ENCODE data around the gene SMTN. TPM values are rescaled to one million over a fixed set of nuclear protein-coding genes. Genes with fewer than 3 reads are reported as not detected.
"Not testable (repeated sequence)": the region's sequence is repeated elsewhere in the genome, so short reads cannot be mapped to it uniquely, and the experiment has no call there.

Gene SMTN
- total and polyA plus RNA-seq, 2 donors: 4.5 to 26.3 TPM

GRCh38 chr22:31106731-31107177 is 25.6 kb downstream of the SMTN start:
- WGBS: 88% methylated on average over 14 of the region's 14 CpGs
- peak overlapping the region; percentile 28 to 49 for H3K4me3 ChIP-seq (ENCODE audit: low read length in 2 of 2)
- no peaks in the 10 kb centered on the region for H3K36me3 ChIP-seq (ENCODE audit: control insufficient read depth in 2 of 2, insufficient read depth in 2 of 2, low read length in 1 of 2)
- H3K27ac ChIP-seq (ENCODE audit: low read depth in 1 of 2, low read length in 1 of 2): peak overlapping the region in 1 of 2 donors; percentile 86
- H3K4me1 ChIP-seq (ENCODE audit: control insufficient read depth in 2 of 2, insufficient read depth in 2 of 2, low read length in 2 of 2): peaks cover 5 to 18% of the 10 kb centered on the region in 2 donors
- peaks cover 5 to 40% of the 10 kb centered on the region in 2 donors for H3K27me3 ChIP-seq (ENCODE audit: control insufficient read depth in 2 of 2, insufficient read depth in 1 of 2, low read length in 1 of 2)
- no peak for DNase-seq (ENCODE audit: low read depth in 6 of 9, low spot score in 9 of 9)
- H3K9me3 ChIP-seq (ENCODE audit: control insufficient read depth in 2 of 2, insufficient read depth in 1 of 2, low read length in 1 of 2): no peaks in the 10 kb centered on the region

GRCh38 chr22:31107178-31107893 is 26.2 kb downstream of the SMTN start, which contains the start of gene SELENOM:
TSS of gene SELENOM (minus strand) at chr22:31107568. CDS start at chr22:31107505, 63 bp downstream.
- H3K4me1 ChIP-seq (ENCODE audit: control insufficient read depth in 2 of 2, insufficient read depth in 2 of 2, low read length in 2 of 2): peaks cover 5 to 18% of the 10 kb centered on the region in 2 donors

DNA sequence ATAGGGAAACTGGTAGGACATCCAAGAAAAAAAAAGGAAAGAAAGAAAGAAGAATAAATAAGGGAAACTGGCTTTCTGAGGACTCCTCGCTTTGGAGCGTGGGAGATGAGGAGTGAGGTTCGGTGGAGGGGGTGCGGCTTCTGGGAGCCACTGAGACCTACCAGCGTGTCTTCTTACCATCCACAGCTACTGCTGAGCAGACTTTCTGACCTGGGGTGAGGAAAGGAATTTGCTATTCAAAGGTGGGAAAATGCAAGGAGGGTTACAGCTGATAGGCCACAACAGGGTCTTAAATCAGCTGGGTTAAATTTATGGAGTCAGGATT is 26.7 kb downstream of the SMTN start:
- Histone ChIP-seq H3K4me1 (ENCODE audit: control insufficient read depth in 2 of 2, insufficient read depth in 2 of 2, low read length in 2 of 2) (peaks cover 5 to 18% of the 10 kb centered on the region in 2 donors), H3K9me3 (ENCODE audit: control insufficient read depth in 2 of 2, insufficient read depth in 1 of 2, low read length in 1 of 2) (no peaks in the 10 kb centered on the region), H3K27ac (ENCODE audit: low read depth in 1 of 2, low read length in 1 of 2) (no peak overlapping the region), H3K36me3 (ENCODE audit: control insufficient read depth in 2 of 2, insufficient read depth in 2 of 2, low read length in 1 of 2) (no peaks in the 10 kb centered on the region), H3K27me3 (ENCODE audit: control insufficient read depth in 2 of 2, insufficient read depth in 1 of 2, low read length in 1 of 2) (peaks cover 5 to 40% of the 10 kb centered on the region in 2 donors), H3K4me3 (ENCODE audit: low read length in 2 of 2) (peak overlapping the region; percentile 46 to 49)
- no peak for DNase-seq (ENCODE audit: low read depth in 6 of 9, low spot score in 9 of 9)
- WGBS: 4% methylated on average over 5 of the region's 5 CpGs

More at GRCh38 chr22:31107178-31107893, 26.2 kb downstream of the SMTN start, which contains the start of gene SELENOM:
- WGBS: 8% methylated on average over 67 of the region's 67 CpGs
- Histone ChIP-seq H3K27me3 (ENCODE audit: control insufficient read depth in 2 of 2, insufficient read depth in 1 of 2, low read length in 1 of 2) (peaks cover 5 to 40% of the 10 kb centered on the region in 2 donors), H3K4me3 (ENCODE audit: low read length in 2 of 2) (peak within 1 kb of the TSS; percentile 46 to 49), H3K27ac (ENCODE audit: low read depth in 1 of 2, low read length in 1 of 2) (peak within 1 kb of the TSS in 1 of 2 donors; percentile 86), H3K36me3 (ENCODE audit: control insufficient read depth in 2 of 2, insufficient read depth in 2 of 2, low read length in 1 of 2) (no peaks in the 10 kb centered on the region), H3K9me3 (ENCODE audit: control insufficient read depth in 2 of 2, insufficient read depth in 1 of 2, low read length in 1 of 2) (no peaks in the 10 kb centered on the region)
- peak; percentile 34 to 89 (median 79) for DNase-seq (ENCODE audit: low read depth in 6 of 9, low spot score in 9 of 9)

GRCh38 chr22:31112547-31113091 is 31.5 kb downstream of the SMTN start:
- not testable (repeated sequence) for H3K4me3 ChIP-seq (ENCODE audit: low read length in 2 of 2); H3K27me3 ChIP-seq (ENCODE audit: control insufficient read depth in 2 of 2, insufficient read depth in 1 of 2, low read length in 1 of 2); H3K4me1 ChIP-seq (ENCODE audit: control insufficient read depth in 2 of 2, insufficient read depth in 2 of 2, low read length in 2 of 2); DNase-seq (ENCODE audit: low read depth in 6 of 9, low spot score in 9 of 9); H3K36me3 ChIP-seq (ENCODE audit: control insufficient read depth in 2 of 2, insufficient read depth in 2 of 2, low read length in 1 of 2); H3K27ac ChIP-seq (ENCODE audit: low read depth in 1 of 2, low read length in 1 of 2); H3K9me3 ChIP-seq (ENCODE audit: control insufficient read depth in 2 of 2, insufficient read depth in 1 of 2, low read length in 1 of 2)
- 98% methylated on average over 7 of the region's 7 CpGs for WGBS

DNA sequence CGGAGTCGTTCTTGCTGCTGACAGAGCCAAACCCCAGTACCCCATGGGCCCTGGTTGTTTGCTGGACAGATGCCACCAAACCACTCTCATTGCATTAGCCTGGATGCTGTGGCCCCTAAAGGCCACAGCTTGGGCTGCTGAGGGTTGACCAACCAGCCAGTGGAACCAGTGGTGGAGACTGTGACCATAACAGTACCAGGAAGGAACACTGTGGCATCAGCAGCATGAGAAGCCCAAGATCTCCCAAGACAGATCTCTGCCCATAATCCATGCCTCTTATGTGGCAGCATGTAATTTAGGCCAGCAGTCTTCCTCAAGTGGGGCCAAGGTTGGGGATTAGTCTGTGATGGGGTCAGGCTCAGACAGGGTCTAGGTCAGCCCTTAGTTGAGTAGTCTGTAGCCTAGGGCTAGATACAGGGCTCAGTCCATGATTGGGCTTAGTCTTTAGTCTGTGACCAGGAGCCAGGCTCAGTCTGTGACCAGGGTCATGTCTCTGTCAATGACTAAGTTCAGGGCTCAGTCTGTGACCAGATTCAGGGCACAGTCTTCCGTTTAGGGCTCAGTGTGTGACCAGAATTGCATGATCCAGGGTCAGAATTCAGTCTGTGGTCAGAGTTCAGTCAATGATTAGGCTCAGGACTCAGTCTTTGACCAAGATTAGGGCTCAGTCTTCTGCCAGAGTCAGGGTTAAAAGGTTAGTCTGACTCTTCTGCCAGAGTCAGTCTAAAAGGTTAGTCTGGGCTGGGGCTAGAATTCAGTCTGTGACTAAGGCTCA is 37.1 kb downstream of the SMTN start:
- no peaks in the 10 kb centered on the region for H3K9me3 ChIP-seq (ENCODE audit: control insufficient read depth in 2 of 2, insufficient read depth in 1 of 2, low read length in 1 of 2)
- no peak for DNase-seq (ENCODE audit: low read depth in 6 of 9, low spot score in 9 of 9)
- no peaks in the 10 kb centered on the region for H3K4me1 ChIP-seq (ENCODE audit: control insufficient read depth in 2 of 2, insufficient read depth in 2 of 2, low read length in 2 of 2)
- no peaks in the 10 kb centered on the region for H3K36me3 ChIP-seq (ENCODE audit: control insufficient read depth in 2 of 2, insufficient read depth in 2 of 2, low read length in 1 of 2)
- no peak overlapping the region for H3K27ac ChIP-seq (ENCODE audit: low read depth in 1 of 2, low read length in 1 of 2)
- H3K27me3 ChIP-seq (ENCODE audit: control insufficient read depth in 2 of 2, insufficient read depth in 1 of 2, low read length in 1 of 2): peaks cover 0 to 2% of the 10 kb centered on the region in 2 donors
- no peak overlapping the region for H3K4me3 ChIP-seq (ENCODE audit: low read length in 2 of 2)
- WGBS: 95% methylated on average over 3 of the region's 3 CpGs

DNA sequence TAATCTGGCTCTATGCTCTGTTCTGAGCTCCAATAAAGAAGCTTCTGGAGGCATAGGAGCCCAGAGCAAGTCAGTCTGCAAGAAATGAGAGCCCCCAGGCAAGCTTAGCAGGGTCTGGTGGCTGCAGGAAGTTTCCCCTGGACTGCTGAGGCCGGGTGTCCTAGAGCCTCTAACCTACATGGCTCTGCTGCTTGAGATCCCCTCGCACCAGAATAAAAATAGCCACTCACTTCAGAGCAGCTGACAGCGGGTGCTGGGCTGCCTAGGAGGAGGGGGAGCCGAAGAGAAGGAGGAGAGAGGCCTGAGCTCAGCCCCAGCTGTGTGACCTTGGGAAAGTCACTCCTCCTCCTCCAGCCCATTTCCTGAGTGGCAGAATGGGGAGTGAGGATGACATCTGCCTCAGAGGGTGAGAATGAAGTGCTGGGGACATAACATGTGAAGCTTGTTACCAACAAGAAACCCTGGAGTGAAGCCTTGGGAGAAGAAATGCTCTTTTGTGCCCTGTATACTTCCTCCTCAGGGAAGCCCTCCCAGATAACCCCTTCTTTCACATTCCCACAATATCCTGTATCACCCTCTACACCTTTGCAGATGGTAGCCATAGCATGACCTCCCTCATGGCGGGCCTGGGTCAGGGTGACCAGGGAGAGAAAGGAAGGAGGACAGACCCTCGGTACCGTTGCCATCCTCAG is 38.1 kb downstream of the SMTN start:
- H3K36me3 ChIP-seq (ENCODE audit: control insufficient read depth in 2 of 2, insufficient read depth in 2 of 2, low read length in 1 of 2): no peaks in the 10 kb centered on the region
- WGBS: 85% methylated on average over 7 of the region's 7 CpGs
- H3K9me3 ChIP-seq (ENCODE audit: control insufficient read depth in 2 of 2, insufficient read depth in 1 of 2, low read length in 1 of 2): no peaks in the 10 kb centered on the region
- DNase-seq (ENCODE audit: low read depth in 6 of 9, low spot score in 9 of 9): no peak
- no peak overlapping the region for H3K4me3 ChIP-seq (ENCODE audit: low read length in 2 of 2)
- no peaks in the 10 kb centered on the region for H3K4me1 ChIP-seq (ENCODE audit: control insufficient read depth in 2 of 2, insufficient read depth in 2 of 2, low read length in 2 of 2)
- H3K27me3 ChIP-seq (ENCODE audit: control insufficient read depth in 2 of 2, insufficient read depth in 1 of 2, low read length in 1 of 2): peaks cover 0 to 2% of the 10 kb centered on the region in 2 donors
- H3K27ac ChIP-seq (ENCODE audit: low read depth in 1 of 2, low read length in 1 of 2): no peak overlapping the region

DNA sequence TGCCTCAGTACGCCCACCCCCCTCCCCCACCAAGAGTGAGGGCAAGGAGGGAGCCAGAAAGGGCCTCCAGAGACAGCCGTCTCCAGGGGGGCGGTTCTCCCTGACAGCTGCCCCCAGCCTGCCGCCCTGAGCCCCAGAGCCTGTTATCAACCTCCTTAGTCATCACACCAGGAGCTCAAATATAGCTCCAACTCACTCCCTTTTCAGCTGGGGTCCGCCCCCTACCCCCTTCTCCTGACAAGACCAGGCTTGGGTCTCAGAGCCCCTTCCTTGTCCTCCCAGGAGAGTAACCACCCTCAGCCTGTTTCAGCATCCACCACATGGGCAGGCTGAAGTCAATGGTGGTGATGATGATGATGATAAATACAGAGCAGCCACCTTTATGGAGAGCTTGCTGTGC is 39.1 kb downstream of the SMTN start:
- no peaks in the 10 kb centered on the region for H3K4me1 ChIP-seq (ENCODE audit: control insufficient read depth in 2 of 2, insufficient read depth in 2 of 2, low read length in 2 of 2)

DNA sequence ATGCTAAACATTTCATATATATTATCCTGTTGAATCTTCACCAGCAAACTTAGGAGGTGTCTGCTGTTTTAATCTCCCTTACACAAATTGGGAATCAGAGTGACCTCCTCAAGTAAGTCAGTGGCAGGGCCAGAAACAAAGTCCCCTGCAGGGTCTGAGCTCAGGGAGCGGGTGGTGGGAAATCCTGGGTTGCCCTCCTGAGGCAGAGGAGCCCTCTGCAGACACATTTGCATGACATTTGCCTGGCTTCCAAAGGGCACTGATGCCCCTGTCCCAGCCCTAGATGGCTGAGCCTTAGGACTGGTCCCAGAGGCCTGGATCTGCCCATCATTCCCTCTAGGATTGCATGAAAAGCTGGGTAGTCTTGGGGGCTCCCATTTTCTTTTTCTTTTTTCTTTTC is 39.5 kb downstream of the SMTN start:
- Histone ChIP-seq H3K27ac (ENCODE audit: low read depth in 1 of 2, low read length in 1 of 2) (no peak overlapping the region), H3K4me3 (ENCODE audit: low read length in 2 of 2) (no peak overlapping the region), H3K27me3 (ENCODE audit: control insufficient read depth in 2 of 2, insufficient read depth in 1 of 2, low read length in 1 of 2) (peaks cover 0 to 2% of the 10 kb centered on the region in 2 donors), H3K36me3 (ENCODE audit: control insufficient read depth in 2 of 2, insufficient read depth in 2 of 2, low read length in 1 of 2) (no peaks in the 10 kb centered on the region), H3K9me3 (ENCODE audit: control insufficient read depth in 2 of 2, insufficient read depth in 1 of 2, low read length in 1 of 2) (no peaks in the 10 kb centered on the region), H3K4me1 (ENCODE audit: control insufficient read depth in 2 of 2, insufficient read depth in 2 of 2, low read length in 2 of 2) (no peaks in the 10 kb centered on the region)
- DNase-seq (ENCODE audit: low read depth in 6 of 9, low spot score in 9 of 9): no peak
- WGBS: 100% methylated on average over 1 of the region's 1 CpG

More for the DNA sequence above, 39.1 kb downstream of the SMTN start:
- 93% methylated on average over 5 of the region's 5 CpGs for WGBS
- no peak for DNase-seq (ENCODE audit: low read depth in 6 of 9, low spot score in 9 of 9)
- H3K9me3 ChIP-seq (ENCODE audit: control insufficient read depth in 2 of 2, insufficient read depth in 1 of 2, low read length in 1 of 2): no peaks in the 10 kb centered on the region
- no peaks in the 10 kb centered on the region for H3K36me3 ChIP-seq (ENCODE audit: control insufficient read depth in 2 of 2, insufficient read depth in 2 of 2, low read length in 1 of 2)
- no peak overlapping the region for H3K4me3 ChIP-seq (ENCODE audit: low read length in 2 of 2)
- H3K27ac ChIP-seq (ENCODE audit: low read depth in 1 of 2, low read length in 1 of 2): no peak overlapping the region
- peaks cover 0 to 2% of the 10 kb centered on the region in 2 donors for H3K27me3 ChIP-seq (ENCODE audit: control insufficient read depth in 2 of 2, insufficient read depth in 1 of 2, low read length in 1 of 2)
